Spleen (tissue), 11 donors: Measurements from ENCODE around the gene LNPEP. TPM values are rescaled to one million over a fixed set of nuclear protein-coding genes. Genes with fewer than 3 reads are reported as not detected.

Experiments used
- DNase-seq: peaks from one replicate; pipeline ENCODE4 v3.0.0-alpha.2; 2020
- H3K27ac ChIP-seq, 8 donors: fragments of 200-600 bp; sonication (generic) in 7 of 8; 1 replicate in 4 of 8; 2 replicates in 4 of 8; pipeline versions ENCODE4 v1.5.0 to v1.8.0; 2016 to 2021; ENCODE audit warnings: inconsistent platforms in 4 of 8, mild to moderate bottlenecking in 4 of 8, moderate library complexity in 1 of 8
- H3K27me3 ChIP-seq, 7 donors: fragments of 200-600 bp; sonication (generic) in 6 of 7; replicated peaks in 1 of 7; 1 replicate in 4 of 7; 2 replicates in 3 of 7; pipeline versions ENCODE4 v1.5.0 to v1.8.0; 2016 to 2021; ENCODE audit warnings: inconsistent platforms in 3 of 7, mild to moderate bottlenecking in 1 of 7
- H3K36me3 ChIP-seq, 6 donors: fragments of 200-600 bp; sonication (generic) in 5 of 6; 1 replicate in 4 of 6; 2 replicates in 2 of 6; pipeline versions ENCODE4 v1.5.0 to v1.8.0; 2016 to 2021; ENCODE audit warnings: inconsistent platforms in 2 of 6
- H3K4me1 ChIP-seq, 6 donors: fragments of 200-600 bp; sonication (generic) in 5 of 6; 1 replicate in 3 of 6; 2 replicates in 3 of 6; pipeline versions ENCODE4 v1.5.0 to v1.8.0; 2016 to 2021; ENCODE audit warnings: inconsistent platforms in 3 of 6
- H3K4me3 ChIP-seq, 8 donors: fragments of 200-600 bp; sonication (generic) in 7 of 8; 1 replicate in 4 of 8; 2 replicates in 4 of 8; pipeline versions ENCODE4 v1.5.0 to v1.8.0; 2016 to 2021; ENCODE audit warnings: inconsistent platforms in 4 of 8, mild to moderate bottlenecking in 4 of 8, moderate library complexity in 2 of 8
- H3K9me3 ChIP-seq, 8 donors: fragments of 200-600 bp; sonication (generic) in 7 of 8; 1 replicate in 4 of 8; 2 replicates in 4 of 8; pipeline versions ENCODE4 v1.5.0 to v1.8.0; 2016 to 2021; ENCODE audit warnings: inconsistent platforms in 4 of 8
- CTCF ChIP-seq, 11 experiments: fragments of 200-600 bp in 7 of 11; fragments of 450-650 bp in 4 of 11; sonication (generic) in 4 of 11; IDR thresholded peaks in 8 of 11; conservative IDR thresholded peaks in 3 of 11; 1 replicate in 7 of 11; 2 replicates in 4 of 11; pipeline versions ENCODE4 v1.4.0 to v1.8.0; 2016 to 2021; ENCODE audit warnings: antibody characterized with exemption in 11 of 11, inconsistent platforms in 4 of 11, mild to moderate bottlenecking in 1 of 11
- POLR2A ChIP-seq, 3 donors: fragments of 450-650 bp; IDR thresholded peaks; one replicate each; pipeline ENCODE4 v1.5.1; 2017; ENCODE audit warnings: antibody characterized with exemption in 3 of 3, mild to moderate bottlenecking in 1 of 3
- POLR2AphosphoS5 ChIP-seq, 3 donors: sonication (generic); formaldehyde crosslinking; IDR thresholded peaks; one replicate each; pipeline ENCODE4 v1.5.1; 2017; ENCODE audit warnings: antibody characterized with exemption in 3 of 3
- WGBS, 5 donors: extraction: QIAGEN DNeasy Blood & Tissue Kit in 3 of 5; methylation state at CpG; one replicate each; pipeline versions ENCODE4 v1.1.5 to v1.1.7; 2013 to 2018; 5-methylcytosine and 5-hydroxymethylcytosine counted together
- intact Hi-C: fragments of 100-400 bp; cut with DNase I; formaldehyde crosslinking; loops from one replicate; pipeline ENCODE4 v1.15.0; 2023; ENCODE audit warnings: low total_unique reads
- polyA plus RNA-seq, 3 donors: library from polyadenylated mRNA; stranded (reverse); fragments of 200-250 nt; gene quantifications; one replicate each; pipeline ENCODE4 v1.2.1, GENCODE V29; 2013
- total RNA-seq, 7 donors: library from RNA; depleted of rRNA in 3 of 7; stranded (reverse); fragments of >200 nt in 3 of 7; fragmentation: NEBNext Ultra II Directional in 4 of 7; extraction: Animal tissue kit (Norgen Biotek cat#: 25700) in 4 of 7; gene quantifications; one replicate each; pipeline versions ENCODE4 v1.1.0 to v1.2.1, GENCODE V29; 2016 to 2021
- donor health status: healthy with polysubstance abuse.
- donor health status: DM: no; HTN: no; CAD: no; lungs with moderate emphysema.
- donor health status: DM: no; HTN: no; CAD: no.
- donor health status: Bipolar disorder and iron deficiency.
- donor health status: healthy.
- donor health status: DM: no; HTN: no; CAD: no.
- donor health status: DM: yes; HTN: yes; CAD: no.

Gene LNPEP
- total and polyA plus RNA-seq, 10 donors = 8.5 to 82.2 (median 65.9) TPM

- intact Hi-C loops = no loop called here
- no peak for DNase-seq
- Histone ChIP-seq H3K36me3 (no peaks in the 10 kb centered on the region), H3K9me3 (no peaks in the 10 kb centered on the region), H3K4me3 (no peak overlapping the region), H3K27ac (no peak overlapping the region), H3K27me3 (no peaks in the 10 kb centered on the region), H3K4me1 (no peaks in the 10 kb centered on the region)
- WGBS, 5 donors = 68 to 76% (median 75%) methylated on average over 3 of the region's 3 CpGs
- TF ChIP-seq POLR2A (IDR thresholded peaks at IDR 0.05) (no peak), CTCF (IDR thresholded peaks at IDR 0.05 in 8 of 11, conservative IDR thresholded peaks at IDR 0.05 in 3 of 11) (no peak), POLR2AphosphoS5 (IDR thresholded peaks at IDR 0.05) (no peak)
These were observed 107.6 kb downstream of the LNPEP start for GRCh38 chr5:97043511-97043910.

GRCh38 chr5:97044052-97044451 is 108.2 kb downstream of the LNPEP start:
- DNase-seq = no peak
- no peak overlapping the region for H3K27ac ChIP-seq
- intact Hi-C loops = no loop called here

GRCh38 chr5:97046270-97046982 is 110.5 kb downstream of the LNPEP start:
- intact Hi-C loops = no loop called here
- H3K4me1 ChIP-seq = no peaks in the 10 kb centered on the region
- H3K27me3 ChIP-seq = no peaks in the 10 kb centered on the region
- no peaks in the 10 kb centered on the region for H3K36me3 ChIP-seq
- no peak overlapping the region for H3K4me3 ChIP-seq
- TF ChIP-seq CTCF (IDR thresholded peaks at IDR 0.05 in 8 of 11, conservative IDR thresholded peaks at IDR 0.05 in 3 of 11) (no peak), POLR2A (IDR thresholded peaks at IDR 0.05) (no peak), POLR2AphosphoS5 (IDR thresholded peaks at IDR 0.05) (no peak)
- H3K27ac ChIP-seq = no peak overlapping the region
- no peak for DNase-seq
- 82 to 89% (median 85%) methylated on average over 7 of the region's 7 CpGs for WGBS, 5 donors
- no peaks in the 10 kb centered on the region for H3K9me3 ChIP-seq

More at GRCh38 chr5:97044052-97044451, 108.2 kb downstream of the LNPEP start:
- Histone ChIP-seq H3K27me3 (no peaks in the 10 kb centered on the region), H3K4me3 (no peak overlapping the region), H3K9me3 (no peaks in the 10 kb centered on the region), H3K36me3 (no peaks in the 10 kb centered on the region), H3K4me1 (no peaks in the 10 kb centered on the region)
- 69 to 86% (median 72%) methylated on average over 2 of the region's 2 CpGs for WGBS, 5 donors
- TF ChIP-seq POLR2AphosphoS5 (IDR thresholded peaks at IDR 0.05) = no peak
- peak in 1 of 11 experiments; percentile 9 for TF ChIP-seq CTCF (IDR thresholded peaks at IDR 0.05 in 8 of 11, conservative IDR thresholded peaks at IDR 0.05 in 3 of 11)

GRCh38 chr5:97047076-97047475 is 111.2 kb downstream of the LNPEP start:
- H3K27ac ChIP-seq = no peak overlapping the region
- H3K27me3 ChIP-seq = no peaks in the 10 kb centered on the region
- no peaks in the 10 kb centered on the region for H3K36me3 ChIP-seq
- WGBS, 5 donors = 91 to 100% (median 93%) methylated on average over 1 of the region's 1 CpG
- H3K9me3 ChIP-seq = no peaks in the 10 kb centered on the region
- DNase-seq = no peak
- no peaks in the 10 kb centered on the region for H3K4me1 ChIP-seq
- no peak overlapping the region for H3K4me3 ChIP-seq
- intact Hi-C loops = no loop called here
- TF ChIP-seq POLR2AphosphoS5 (IDR thresholded peaks at IDR 0.05) = no peak
- TF ChIP-seq CTCF (IDR thresholded peaks at IDR 0.05 in 8 of 11, conservative IDR thresholded peaks at IDR 0.05 in 3 of 11) = no peak
- TF ChIP-seq POLR2A (IDR thresholded peaks at IDR 0.05) = no peak
